H7 (cell line): ENCODE data around the gene COA6. TPM values are rescaled to one million over a fixed set of nuclear protein-coding genes. Genes with fewer than 3 reads are reported as not detected.
"Not testable (repeated sequence)": the region's sequence is repeated elsewhere in the genome, so short reads cannot be mapped to it uniquely, and the experiment has no call there.

ENCODE experiments used
- DNase-seq: peaks from one replicate; pipeline ENCODE4 v3.0.0; 2012
- H3K27me3 ChIP-seq: 2 replicates; pipeline ENCODE4 v1.6.0; 2011; ENCODE audit warnings: mild to moderate bottlenecking, low read length; ENCODE audit not compliant: control insufficient read depth, insufficient read depth
- H3K36me3 ChIP-seq: replicated peaks from 2 replicates; pipeline ENCODE4 v1.5.1; 2011; ENCODE audit warnings: low read length; ENCODE audit not compliant: control insufficient read depth, insufficient read depth
- H3K4me3 ChIP-seq: 2 replicates; pipeline ENCODE4 v1.5.1; 2011; ENCODE audit warnings: low read depth, mild to moderate bottlenecking, control low read depth, low read length, moderate library complexity; ENCODE audit not compliant: insufficient read depth
- total RNA-seq: library from RNA; depleted of rRNA; stranded (reverse); fragments of >200 nt; shearing (Covaris generic); gene quantifications from 2 replicates; pipeline ENCODE4 v1.2.3, GENCODE V29; 2014

COA6 gene
- total RNA-seq, 1 experiment from 2014 or later = 56.5 TPM

GRCh38 chr1:234355782-234356510 is 17.3 kb upstream of the COA6 start:
- H3K27me3 ChIP-seq = no peaks in the 10 kb centered on the region
- H3K4me3 ChIP-seq = no peak overlapping the region
- no peak for DNase-seq
- H3K36me3 ChIP-seq = no peaks in the 10 kb centered on the region

GRCh38 chr1:234356615-234357269 is 16.5 kb upstream of the COA6 start:
- not testable (repeated sequence) for H3K4me3 ChIP-seq, DNase-seq, H3K36me3 ChIP-seq, H3K27me3 ChIP-seq

- Histone ChIP-seq H3K4me3 (no peak overlapping the region), H3K27me3 (no peaks in the 10 kb centered on the region), H3K36me3 (no peaks in the 10 kb centered on the region)
- DNase-seq = no peak
These were observed 15.4 kb upstream of the COA6 start for GRCh38 chr1:234357831-234358230.

- Histone ChIP-seq H3K27me3 (no peaks in the 10 kb centered on the region), H3K36me3 (no peaks in the 10 kb centered on the region), H3K4me3 (no peak overlapping the region)
- DNase-seq = no peak
These were observed 12.1 kb upstream of the COA6 start for GRCh38 chr1:234361102-234361603.

GRCh38 chr1:234362558-234362957 is 10.7 kb upstream of the COA6 start:
- Histone ChIP-seq H3K4me3 (no peak overlapping the region), H3K36me3 (no peaks in the 10 kb centered on the region), H3K27me3 (no peaks in the 10 kb centered on the region; the same call in 1 of the 2 replicates)
- no peak for DNase-seq

- Histone ChIP-seq H3K36me3 (no peaks in the 10 kb centered on the region), H3K4me3 (no peak overlapping the region), H3K27me3 (no peaks in the 10 kb centered on the region; the same call in 1 of the 2 replicates)
- DNase-seq = no peak
These were observed 4.8 kb upstream of the COA6 start for GRCh38 chr1:234368320-234369032.

- H3K4me3 ChIP-seq = no peak overlapping the region
- DNase-seq = no peak
- no peaks in the 10 kb centered on the region; the same call in 1 of the 2 replicates for H3K27me3 ChIP-seq
- no peaks in the 10 kb centered on the region for H3K36me3 ChIP-seq
These were observed 4.2 kb upstream of the COA6 start for GRCh38 chr1:234369033-234369430.

- Histone ChIP-seq H3K27me3 (no peaks in the 10 kb centered on the region; the same call in 1 of the 2 replicates), H3K36me3 (0 out of 2 replicates have a peak, but pooled peaks cover 1% of the 10 kb centered on the region), H3K4me3 (no peak overlapping the region)
- DNase-seq = no peak
These were observed 3.5 kb upstream of the COA6 start for GRCh38 chr1:234369784-234370183.

- no peak for DNase-seq
- H3K27me3 ChIP-seq = no peaks in the 10 kb centered on the region; the same call in 1 of the 2 replicates
- no peak overlapping the region for H3K4me3 ChIP-seq
- H3K36me3 ChIP-seq = peaks cover 6% of the 10 kb centered on the region
These were observed 1.8 kb upstream of the COA6 start for GRCh38 chr1:234371414-234371813.

- H3K27me3 ChIP-seq = no peaks in the 10 kb centered on the region; the same call in 1 of the 2 replicates
- H3K4me3 ChIP-seq = peak overlapping the region; percentile 67
- no peak for DNase-seq
These were observed 1.1 kb upstream of the COA6 start for GRCh38 chr1:234372011-234372757.

GRCh38 chr1:234373959-234374254 is 651 bp downstream of the COA6 start:
- peak overlapping the region; percentile 67 for H3K4me3 ChIP-seq
- H3K36me3 ChIP-seq = peaks cover 11% of the 10 kb centered on the region
- H3K27me3 ChIP-seq = no peaks in the 10 kb centered on the region
- no peak for DNase-seq

More at GRCh38 chr1:234372011-234372757, 1.1 kb upstream of the COA6 start:
- peaks cover 6% of the 10 kb centered on the region for H3K36me3 ChIP-seq

- Histone ChIP-seq H3K36me3 (peaks cover 12% of the 10 kb centered on the region), H3K4me3 (no peak overlapping the region), H3K27me3 (no peaks in the 10 kb centered on the region)
- no peak for DNase-seq
These were observed 2.4 kb downstream of the COA6 start for GRCh38 chr1:234375672-234376071.

GRCh38 chr1:234379591-234380109 is 6.4 kb downstream of the COA6 start:
- peaks cover 12% of the 10 kb centered on the region for H3K36me3 ChIP-seq
- H3K27me3 ChIP-seq, DNase-seq, H3K4me3 ChIP-seq: not testable (repeated sequence)
